Effector memory CD4-positive, alpha-beta T cell (primary cell): ENCODE measurements around the gene PDCD4.

Experiments
- DNase-seq, 3 donors: peaks; one replicate each; pipeline ENCODE4 v3.0.0-alpha.2; 2020
- H3K27ac ChIP-seq: 2 replicates; pipeline ENCODE4 v1.7.0; 2013; ENCODE audit warnings: mild to moderate bottlenecking, low read length, moderate library complexity; ENCODE audit not compliant: insufficient read depth, poor library complexity, severe bottlenecking
- H3K27me3 ChIP-seq: replicated peaks from 2 replicates; pipeline ENCODE4 v1.7.0; 2013; ENCODE audit warnings: mild to moderate bottlenecking, low read length; ENCODE audit not compliant: insufficient read depth, control insufficient read depth, poor library complexity, severe bottlenecking
- H3K36me3 ChIP-seq: 2 replicates; pipeline ENCODE4 v1.7.0; 2013; ENCODE audit warnings: mild to moderate bottlenecking, low read length, moderate library complexity; ENCODE audit not compliant: control insufficient read depth, insufficient read depth
- H3K4me1 ChIP-seq: 2 replicates; pipeline ENCODE4 v1.7.0; 2013; ENCODE audit warnings: low read length, mild to moderate bottlenecking; ENCODE audit not compliant: control insufficient read depth, insufficient read depth, poor library complexity, severe bottlenecking
- H3K4me3 ChIP-seq: 2 replicates; pipeline ENCODE4 v1.7.0; 2013; ENCODE audit warnings: low read length, low read depth, mild to moderate bottlenecking; ENCODE audit not compliant: insufficient read depth, poor library complexity, severe bottlenecking
- H3K9me3 ChIP-seq: 2 replicates; pipeline ENCODE4 v1.7.0; 2013; ENCODE audit warnings: mild to moderate bottlenecking, low read length, moderate library complexity; ENCODE audit not compliant: control insufficient read depth
- total RNA-seq, 3 donors: gene quantifications; one replicate each; lab custom pipeline; 2026; lab: John Stamatoyannopoulos, UW

Gene PDCD4
- total RNA-seq, result 327 to 404 (median 344) reads per million in 3 donors

- Histone ChIP-seq H3K27ac (peak within 1 kb of the TSS; percentile 99), H3K4me1 (peaks cover 66% of the 10 kb centered on the region), H3K27me3 (no peaks in the 10 kb centered on the region), H3K36me3 (no peaks in the 10 kb centered on the region), H3K4me3 (peak within 1 kb of the TSS; percentile 61), H3K9me3 (no peaks in the 10 kb centered on the region)
- peak; percentile 92 to 96 (median 94) for DNase-seq
Measured at GRCh38 chr10:110871298-110872084, at the start of gene PDCD4. PDCD4 (plus strand) TSS chr10:110871928; CDS start chr10:110876028, 4,100 bp downstream.

- Histone ChIP-seq H3K36me3 (no peaks in the 10 kb centered on the region), H3K27me3 (no peaks in the 10 kb centered on the region), H3K4me3 (no peak overlapping the region), H3K9me3 (no peaks in the 10 kb centered on the region), H3K27ac (no peak overlapping the region), H3K4me1 (no peaks in the 10 kb centered on the region)
- no peak for DNase-seq
Measured at GRCh38 chr10:110822035-110822711, 49.6 kb upstream of the PDCD4 start.

- Histone ChIP-seq H3K36me3 (no peaks in the 10 kb centered on the region), H3K27ac (no peak overlapping the region), H3K27me3 (no peaks in the 10 kb centered on the region), H3K4me1 (no peaks in the 10 kb centered on the region), H3K9me3 (no peaks in the 10 kb centered on the region), H3K4me3 (no peak overlapping the region)
- no peak for DNase-seq
Measured at GRCh38 chr10:110822712-110823311, 48.9 kb upstream of the PDCD4 start.

DNA sequence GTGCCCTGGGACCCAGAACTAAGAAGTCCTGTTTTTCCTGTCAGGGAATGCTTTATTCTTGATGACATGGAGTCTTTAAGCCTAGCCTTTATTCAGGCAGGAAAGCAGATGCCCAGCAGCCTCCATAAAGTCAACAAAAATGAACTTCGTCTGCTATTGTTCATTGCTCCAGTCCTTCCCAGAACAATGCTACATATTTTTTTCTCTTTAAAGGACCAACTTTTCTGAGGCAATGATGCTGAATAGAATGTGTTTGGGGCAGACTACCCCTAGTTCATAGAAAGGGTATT is 47.6 kb upstream of the PDCD4 start:
- Histone ChIP-seq H3K4me3 (no peak overlapping the region), H3K9me3 (no peaks in the 10 kb centered on the region), H3K27ac (no peak overlapping the region), H3K27me3 (no peaks in the 10 kb centered on the region), H3K4me1 (no peaks in the 10 kb centered on the region), H3K36me3 (no peaks in the 10 kb centered on the region)
- no peak for DNase-seq

DNA sequence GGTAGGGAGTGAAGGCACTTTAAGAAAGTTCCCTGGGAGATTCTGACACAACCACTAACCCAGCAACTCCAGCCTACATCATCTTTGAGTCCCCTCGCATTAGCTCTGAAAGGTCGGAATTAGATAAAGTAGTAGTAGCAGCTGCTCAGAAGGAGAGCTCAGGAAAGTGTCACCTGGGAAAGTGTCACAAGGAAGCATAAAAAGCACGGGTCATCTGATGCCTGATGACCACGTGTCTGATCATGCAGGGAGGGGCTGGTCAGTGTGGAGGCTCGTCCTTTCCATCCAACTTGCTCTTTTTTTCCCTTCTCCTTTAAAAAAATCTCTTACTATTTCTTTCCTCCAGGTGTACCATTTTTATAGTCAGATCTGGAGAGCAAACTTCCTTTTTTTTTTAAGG is 47.1 kb upstream of the PDCD4 start:
- no peak for DNase-seq
- no peaks in the 10 kb centered on the region for H3K36me3 ChIP-seq

DNA sequence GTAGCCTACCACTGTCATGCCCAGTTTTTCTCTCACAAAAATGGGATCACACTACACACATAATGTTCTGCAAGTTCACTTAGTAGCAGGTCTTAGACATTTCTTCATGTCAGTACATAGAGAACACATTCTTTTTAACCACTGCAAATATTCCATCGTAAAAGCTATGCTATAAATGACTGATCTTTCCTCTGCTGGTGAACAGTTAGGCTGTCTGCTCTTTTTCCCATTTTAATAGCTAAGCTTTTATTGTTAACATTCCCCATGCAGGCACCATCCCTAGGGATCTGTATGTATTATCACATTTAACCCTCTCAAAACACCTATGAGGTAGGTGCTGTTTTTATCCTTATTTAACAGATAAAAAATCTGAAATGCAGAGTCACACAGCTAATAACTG is 46.2 kb upstream of the PDCD4 start:
- H3K27ac ChIP-seq, result no peak overlapping the region
- H3K4me1 ChIP-seq, result no peaks in the 10 kb centered on the region
- no peaks in the 10 kb centered on the region for H3K9me3 ChIP-seq
- H3K4me3 ChIP-seq, result no peak overlapping the region
- H3K27me3 ChIP-seq, result no peaks in the 10 kb centered on the region
- DNase-seq, result no peak
- H3K36me3 ChIP-seq, result no peaks in the 10 kb centered on the region

More for the DNA sequence above, 47.1 kb upstream of the PDCD4 start:
- H3K4me1 ChIP-seq, result no peaks in the 10 kb centered on the region
- no peaks in the 10 kb centered on the region for H3K9me3 ChIP-seq
- H3K4me3 ChIP-seq, result no peak overlapping the region
- H3K27me3 ChIP-seq, result no peaks in the 10 kb centered on the region
- H3K27ac ChIP-seq, result no peak overlapping the region

DNA sequence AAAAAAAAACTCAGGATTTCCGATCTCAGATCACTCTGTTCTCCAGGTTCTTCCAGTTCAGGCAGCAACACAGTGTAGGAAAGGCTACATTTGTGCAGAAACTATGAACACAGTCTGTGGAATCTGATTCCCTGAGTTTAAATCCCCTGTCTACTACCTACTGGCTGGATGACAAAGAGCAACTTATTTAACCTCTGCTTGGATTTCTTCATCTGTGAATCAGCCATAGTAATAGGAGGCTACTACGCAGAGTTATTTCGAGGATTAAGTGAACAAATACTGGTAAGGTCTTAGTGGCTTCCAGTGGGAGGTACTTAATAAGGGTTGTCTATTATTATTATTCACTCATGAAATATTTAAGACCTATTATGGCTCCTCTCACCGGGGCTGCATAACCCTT is 44.3 kb upstream of the PDCD4 start:
- Histone ChIP-seq H3K36me3 (no peaks in the 10 kb centered on the region), H3K4me1 (no peaks in the 10 kb centered on the region), H3K9me3 (no peaks in the 10 kb centered on the region), H3K27ac (no peak overlapping the region), H3K4me3 (no peak overlapping the region), H3K27me3 (no peaks in the 10 kb centered on the region)
- no peak for DNase-seq

GRCh38 chr10:110827875-110828274 is 43.9 kb upstream of the PDCD4 start:
- Histone ChIP-seq H3K27me3 (no peaks in the 10 kb centered on the region), H3K9me3 (no peaks in the 10 kb centered on the region), H3K4me3 (no peak overlapping the region), H3K4me1 (no peaks in the 10 kb centered on the region), H3K36me3 (no peaks in the 10 kb centered on the region), H3K27ac (no peak overlapping the region)
- no peak for DNase-seq

DNA sequence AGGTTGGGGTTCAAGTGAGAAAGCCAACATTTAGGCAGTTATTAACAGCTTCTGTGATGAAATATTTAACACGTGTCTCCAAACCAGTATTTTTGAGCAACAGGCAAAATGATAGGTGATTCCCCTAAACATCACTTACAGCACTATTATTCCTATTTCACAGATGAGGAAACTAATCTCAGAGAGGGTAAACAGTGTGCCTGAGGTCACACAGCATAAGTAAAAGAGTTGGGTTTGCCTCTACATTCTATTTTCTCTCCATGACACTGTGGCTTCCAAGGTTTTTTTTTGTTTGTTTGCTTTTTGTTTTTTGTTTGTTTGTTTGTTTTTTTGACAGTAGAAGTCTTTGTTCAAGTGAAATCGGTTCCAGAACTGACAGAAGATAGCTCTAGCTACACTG is 43.2 kb upstream of the PDCD4 start:
- Histone ChIP-seq H3K27me3 (no peaks in the 10 kb centered on the region), H3K4me1 (no peaks in the 10 kb centered on the region), H3K27ac (no peak overlapping the region), H3K9me3 (no peaks in the 10 kb centered on the region), H3K4me3 (no peak overlapping the region), H3K36me3 (no peaks in the 10 kb centered on the region)
- no peak for DNase-seq
